Lower leg skin (tissue), 3 donors: Measurements from ENCODE around the gene CD7.

Experiments
- POLR2A ChIP-seq, 2 donors: fragments of 450-650 bp; IDR thresholded peaks; one replicate each; pipeline ENCODE4 v1.6.1; 2016 to 2017; ENCODE audit warnings: antibody characterized with exemption in 2 of 2, mild to moderate bottlenecking in 1 of 2, moderate library complexity in 1 of 2
- TF ChIP-seq, protein P1 (sequence below), 3 donors: fragments of 450-650 bp; IDR thresholded peaks; one replicate each; pipeline ENCODE4 v1.5.1; 2016; ENCODE audit warnings: antibody characterized with exemption in 3 of 3, mild to moderate bottlenecking in 3 of 3, moderate library complexity in 2 of 3

- TF ChIP-seq, protein P1, sequence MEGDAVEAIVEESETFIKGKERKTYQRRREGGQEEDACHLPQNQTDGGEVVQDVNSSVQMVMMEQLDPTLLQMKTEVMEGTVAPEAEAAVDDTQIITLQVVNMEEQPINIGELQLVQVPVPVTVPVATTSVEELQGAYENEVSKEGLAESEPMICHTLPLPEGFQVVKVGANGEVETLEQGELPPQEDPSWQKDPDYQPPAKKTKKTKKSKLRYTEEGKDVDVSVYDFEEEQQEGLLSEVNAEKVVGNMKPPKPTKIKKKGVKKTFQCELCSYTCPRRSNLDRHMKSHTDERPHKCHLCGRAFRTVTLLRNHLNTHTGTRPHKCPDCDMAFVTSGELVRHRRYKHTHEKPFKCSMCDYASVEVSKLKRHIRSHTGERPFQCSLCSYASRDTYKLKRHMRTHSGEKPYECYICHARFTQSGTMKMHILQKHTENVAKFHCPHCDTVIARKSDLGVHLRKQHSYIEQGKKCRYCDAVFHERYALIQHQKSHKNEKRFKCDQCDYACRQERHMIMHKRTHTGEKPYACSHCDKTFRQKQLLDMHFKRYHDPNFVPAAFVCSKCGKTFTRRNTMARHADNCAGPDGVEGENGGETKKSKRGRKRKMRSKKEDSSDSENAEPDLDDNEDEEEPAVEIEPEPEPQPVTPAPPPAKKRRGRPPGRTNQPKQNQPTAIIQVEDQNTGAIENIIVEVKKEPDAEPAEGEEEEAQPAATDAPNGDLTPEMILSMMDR (IDR thresholded peaks at IDR 0.05) = no peak
- no peak for TF ChIP-seq POLR2A (IDR thresholded peaks at IDR 0.05)
These were observed 26.9 kb upstream of the CD7 start for GRCh38 chr17:82344175-82344907.
